ENCODE measurements around the gene DDX56. TPM values are rescaled to one million over a fixed set of nuclear protein-coding genes. Genes with fewer than 3 reads are reported as not detected.

The DDX56 gene
- total RNA-seq, 1 experiment from 2014 or later: 83.1 TPM

DNA sequence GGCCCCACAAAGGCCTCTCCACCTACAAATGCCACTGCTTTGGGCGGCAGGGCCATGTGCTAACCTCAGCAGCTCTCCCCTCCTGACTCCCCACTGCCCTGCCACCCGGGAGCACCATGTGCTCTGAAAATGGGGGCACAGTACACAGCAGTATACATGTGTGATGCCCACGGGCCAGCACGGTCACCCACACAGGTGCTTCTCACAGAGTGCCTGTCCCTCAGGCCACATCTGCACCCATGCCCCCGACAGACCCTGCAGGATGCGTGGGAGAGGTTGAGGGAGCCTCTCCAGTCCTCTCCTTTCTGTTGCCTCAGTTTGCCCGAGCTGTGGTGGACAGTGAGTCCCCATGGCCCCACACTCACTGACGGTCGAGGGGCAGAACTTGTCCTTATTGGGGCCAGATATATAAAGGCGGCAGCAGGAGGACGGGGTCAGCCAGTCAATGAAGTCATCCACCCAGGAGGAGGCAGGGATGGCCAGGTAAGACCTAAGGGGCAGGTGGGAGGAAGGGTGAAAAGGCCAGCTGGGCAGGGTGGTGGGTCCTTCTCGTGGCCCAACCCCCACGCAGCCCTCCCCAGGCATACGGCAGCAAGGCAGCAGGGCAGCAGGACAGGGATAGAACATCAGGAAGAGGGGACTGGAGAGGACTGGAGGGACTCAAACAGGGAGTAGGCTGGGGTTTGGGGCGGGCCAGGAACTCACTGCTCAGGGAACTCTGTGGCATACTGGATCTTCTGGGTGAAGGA lies 52.2 kb downstream of the DDX56 start:
- Mint-ChIP-seq H3K27me3 (ENCODE audit: low read depth) (peaks cover 9% of the 10 kb centered on the region; the same call in 1 of the 2 replicates), H3K36me3 (0 out of 2 replicates have a peak, but pooled peaks cover 4% of the 10 kb centered on the region), H3K4me3 (no peak overlapping the region), H3K27ac (no peak overlapping the region), H3K4me1 (no peaks in the 10 kb centered on the region), H3K9me3 (peaks cover 9% of the 10 kb centered on the region)
- DNase-seq (ENCODE audit: low spot score) (no peak), ATAC-seq (no peak)
- CTCF ChIA-PET: interaction anchor here (4.3 kb wide), 1 partner anchor 13 kb away, joined by 22 read pairs; no protein-coding TSS in a partner anchor
- POLR2A ChIA-PET: no interaction called here
- TF ChIP-seq CREM (CRISPR knock-in tag; IDR thresholded peaks at IDR 0.05): no peak
- TF ChIP-seq JAZF1 (CRISPR knock-in tag; IDR thresholded peaks at IDR 0.05): no peak
- TF ChIP-seq, protein P1, sequence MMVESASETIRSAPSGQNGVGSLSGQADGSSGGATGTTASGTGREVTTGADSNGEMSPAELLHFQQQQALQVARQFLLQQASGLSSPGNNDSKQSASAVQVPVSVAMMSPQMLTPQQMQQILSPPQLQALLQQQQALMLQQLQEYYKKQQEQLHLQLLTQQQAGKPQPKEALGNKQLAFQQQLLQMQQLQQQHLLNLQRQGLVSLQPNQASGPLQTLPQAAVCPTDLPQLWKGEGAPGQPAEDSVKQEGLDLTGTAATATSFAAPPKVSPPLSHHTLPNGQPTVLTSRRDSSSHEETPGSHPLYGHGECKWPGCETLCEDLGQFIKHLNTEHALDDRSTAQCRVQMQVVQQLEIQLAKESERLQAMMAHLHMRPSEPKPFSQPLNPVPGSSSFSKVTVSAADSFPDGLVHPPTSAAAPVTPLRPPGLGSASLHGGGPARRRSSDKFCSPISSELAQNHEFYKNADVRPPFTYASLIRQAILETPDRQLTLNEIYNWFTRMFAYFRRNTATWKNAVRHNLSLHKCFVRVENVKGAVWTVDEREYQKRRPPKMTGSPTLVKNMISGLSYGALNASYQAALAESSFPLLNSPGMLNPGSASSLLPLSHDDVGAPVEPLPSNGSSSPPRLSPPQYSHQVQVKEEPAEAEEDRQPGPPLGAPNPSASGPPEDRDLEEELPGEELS (CRISPR knock-in tag; IDR thresholded peaks at IDR 0.05): no peak
- TF ChIP-seq ZNF396 (CRISPR knock-in tag; IDR thresholded peaks at IDR 0.05; ENCODE audit: borderline replicate concordance): no peak
- TF ChIP-seq, protein P2, sequence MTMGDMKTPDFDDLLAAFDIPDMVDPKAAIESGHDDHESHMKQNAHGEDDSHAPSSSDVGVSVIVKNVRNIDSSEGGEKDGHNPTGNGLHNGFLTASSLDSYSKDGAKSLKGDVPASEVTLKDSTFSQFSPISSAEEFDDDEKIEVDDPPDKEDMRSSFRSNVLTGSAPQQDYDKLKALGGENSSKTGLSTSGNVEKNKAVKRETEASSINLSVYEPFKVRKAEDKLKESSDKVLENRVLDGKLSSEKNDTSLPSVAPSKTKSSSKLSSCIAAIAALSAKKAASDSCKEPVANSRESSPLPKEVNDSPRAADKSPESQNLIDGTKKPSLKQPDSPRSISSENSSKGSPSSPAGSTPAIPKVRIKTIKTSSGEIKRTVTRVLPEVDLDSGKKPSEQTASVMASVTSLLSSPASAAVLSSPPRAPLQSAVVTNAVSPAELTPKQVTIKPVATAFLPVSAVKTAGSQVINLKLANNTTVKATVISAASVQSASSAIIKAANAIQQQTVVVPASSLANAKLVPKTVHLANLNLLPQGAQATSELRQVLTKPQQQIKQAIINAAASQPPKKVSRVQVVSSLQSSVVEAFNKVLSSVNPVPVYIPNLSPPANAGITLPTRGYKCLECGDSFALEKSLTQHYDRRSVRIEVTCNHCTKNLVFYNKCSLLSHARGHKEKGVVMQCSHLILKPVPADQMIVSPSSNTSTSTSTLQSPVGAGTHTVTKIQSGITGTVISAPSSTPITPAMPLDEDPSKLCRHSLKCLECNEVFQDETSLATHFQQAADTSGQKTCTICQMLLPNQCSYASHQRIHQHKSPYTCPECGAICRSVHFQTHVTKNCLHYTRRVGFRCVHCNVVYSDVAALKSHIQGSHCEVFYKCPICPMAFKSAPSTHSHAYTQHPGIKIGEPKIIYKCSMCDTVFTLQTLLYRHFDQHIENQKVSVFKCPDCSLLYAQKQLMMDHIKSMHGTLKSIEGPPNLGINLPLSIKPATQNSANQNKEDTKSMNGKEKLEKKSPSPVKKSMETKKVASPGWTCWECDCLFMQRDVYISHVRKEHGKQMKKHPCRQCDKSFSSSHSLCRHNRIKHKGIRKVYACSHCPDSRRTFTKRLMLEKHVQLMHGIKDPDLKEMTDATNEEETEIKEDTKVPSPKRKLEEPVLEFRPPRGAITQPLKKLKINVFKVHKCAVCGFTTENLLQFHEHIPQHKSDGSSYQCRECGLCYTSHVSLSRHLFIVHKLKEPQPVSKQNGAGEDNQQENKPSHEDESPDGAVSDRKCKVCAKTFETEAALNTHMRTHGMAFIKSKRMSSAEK (CRISPR knock-in tag; IDR thresholded peaks at IDR 0.05; ENCODE audit: borderline replicate concordance): no peak
- no peak for TF ChIP-seq MYBL2 (CRISPR knock-in tag; IDR thresholded peaks at IDR 0.05)
- no peak for TF ChIP-seq KAT7 (CRISPR knock-in tag; IDR thresholded peaks at IDR 0.05; ENCODE audit: borderline replicate concordance)
- TF ChIP-seq, protein P3, sequence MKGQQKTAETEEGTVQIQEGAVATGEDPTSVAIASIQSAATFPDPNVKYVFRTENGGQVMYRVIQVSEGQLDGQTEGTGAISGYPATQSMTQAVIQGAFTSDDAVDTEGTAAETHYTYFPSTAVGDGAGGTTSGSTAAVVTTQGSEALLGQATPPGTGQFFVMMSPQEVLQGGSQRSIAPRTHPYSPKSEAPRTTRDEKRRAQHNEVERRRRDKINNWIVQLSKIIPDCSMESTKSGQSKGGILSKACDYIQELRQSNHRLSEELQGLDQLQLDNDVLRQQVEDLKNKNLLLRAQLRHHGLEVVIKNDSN (CRISPR knock-in tag; IDR thresholded peaks at IDR 0.05): no peak
- TF ChIP-seq, protein P4, sequence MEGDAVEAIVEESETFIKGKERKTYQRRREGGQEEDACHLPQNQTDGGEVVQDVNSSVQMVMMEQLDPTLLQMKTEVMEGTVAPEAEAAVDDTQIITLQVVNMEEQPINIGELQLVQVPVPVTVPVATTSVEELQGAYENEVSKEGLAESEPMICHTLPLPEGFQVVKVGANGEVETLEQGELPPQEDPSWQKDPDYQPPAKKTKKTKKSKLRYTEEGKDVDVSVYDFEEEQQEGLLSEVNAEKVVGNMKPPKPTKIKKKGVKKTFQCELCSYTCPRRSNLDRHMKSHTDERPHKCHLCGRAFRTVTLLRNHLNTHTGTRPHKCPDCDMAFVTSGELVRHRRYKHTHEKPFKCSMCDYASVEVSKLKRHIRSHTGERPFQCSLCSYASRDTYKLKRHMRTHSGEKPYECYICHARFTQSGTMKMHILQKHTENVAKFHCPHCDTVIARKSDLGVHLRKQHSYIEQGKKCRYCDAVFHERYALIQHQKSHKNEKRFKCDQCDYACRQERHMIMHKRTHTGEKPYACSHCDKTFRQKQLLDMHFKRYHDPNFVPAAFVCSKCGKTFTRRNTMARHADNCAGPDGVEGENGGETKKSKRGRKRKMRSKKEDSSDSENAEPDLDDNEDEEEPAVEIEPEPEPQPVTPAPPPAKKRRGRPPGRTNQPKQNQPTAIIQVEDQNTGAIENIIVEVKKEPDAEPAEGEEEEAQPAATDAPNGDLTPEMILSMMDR (IDR thresholded peaks at IDR 0.05): no peak
- TF ChIP-seq RORB (CRISPR knock-in tag; IDR thresholded peaks at IDR 0.05): no peak
- no peak for TF ChIP-seq NFATC4 (CRISPR knock-in tag; IDR thresholded peaks at IDR 0.05)
- TF ChIP-seq, protein P5, sequence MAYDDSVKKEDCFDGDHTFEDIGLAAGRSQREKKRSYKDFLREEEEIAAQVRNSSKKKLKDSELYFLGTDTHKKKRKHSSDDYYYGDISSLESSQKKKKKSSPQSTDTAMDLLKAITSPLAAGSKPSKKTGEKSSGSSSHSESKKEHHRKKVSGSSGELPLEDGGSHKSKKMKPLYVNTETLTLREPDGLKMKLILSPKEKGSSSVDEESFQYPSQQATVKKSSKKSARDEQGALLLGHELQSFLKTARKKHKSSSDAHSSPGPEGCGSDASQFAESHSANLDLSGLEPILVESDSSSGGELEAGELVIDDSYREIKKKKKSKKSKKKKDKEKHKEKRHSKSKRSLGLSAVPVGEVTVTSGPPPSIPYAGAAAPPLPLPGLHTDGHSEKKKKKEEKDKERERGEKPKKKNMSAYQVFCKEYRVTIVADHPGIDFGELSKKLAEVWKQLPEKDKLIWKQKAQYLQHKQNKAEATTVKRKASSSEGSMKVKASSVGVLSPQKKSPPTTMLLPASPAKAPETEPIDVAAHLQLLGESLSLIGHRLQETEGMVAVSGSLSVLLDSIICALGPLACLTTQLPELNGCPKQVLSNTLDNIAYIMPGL (CRISPR knock-in tag; IDR thresholded peaks at IDR 0.05): no peak
- TF ChIP-seq, protein P6, sequence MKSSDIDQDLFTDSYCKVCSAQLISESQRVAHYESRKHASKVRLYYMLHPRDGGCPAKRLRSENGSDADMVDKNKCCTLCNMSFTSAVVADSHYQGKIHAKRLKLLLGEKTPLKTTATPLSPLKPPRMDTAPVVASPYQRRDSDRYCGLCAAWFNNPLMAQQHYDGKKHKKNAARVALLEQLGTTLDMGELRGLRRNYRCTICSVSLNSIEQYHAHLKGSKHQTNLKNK (CRISPR knock-in tag; IDR thresholded peaks at IDR 0.05): no peak
- no peak for TF ChIP-seq ZNF416 (CRISPR knock-in tag; IDR thresholded peaks at IDR 0.05)
- no peak for TF ChIP-seq SOX15 (CRISPR knock-in tag; IDR thresholded peaks at IDR 0.05)
- TF ChIP-seq NFE2L1 (CRISPR knock-in tag; IDR thresholded peaks at IDR 0.05): no peak
- TF ChIP-seq, protein P7, sequence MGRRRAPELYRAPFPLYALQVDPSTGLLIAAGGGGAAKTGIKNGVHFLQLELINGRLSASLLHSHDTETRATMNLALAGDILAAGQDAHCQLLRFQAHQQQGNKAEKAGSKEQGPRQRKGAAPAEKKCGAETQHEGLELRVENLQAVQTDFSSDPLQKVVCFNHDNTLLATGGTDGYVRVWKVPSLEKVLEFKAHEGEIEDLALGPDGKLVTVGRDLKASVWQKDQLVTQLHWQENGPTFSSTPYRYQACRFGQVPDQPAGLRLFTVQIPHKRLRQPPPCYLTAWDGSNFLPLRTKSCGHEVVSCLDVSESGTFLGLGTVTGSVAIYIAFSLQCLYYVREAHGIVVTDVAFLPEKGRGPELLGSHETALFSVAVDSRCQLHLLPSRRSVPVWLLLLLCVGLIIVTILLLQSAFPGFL (CRISPR knock-in tag; IDR thresholded peaks at IDR 0.05; ENCODE audit: borderline replicate concordance): no peak

All from WTC11 (cell line).